GM18867 (cell line): Measurements from ENCODE around the gene SLC26A8.
A peak's percentile ranks its signal among the peaks of the same experiment; 100 is the strongest.
"Not testable (repeated sequence)": the region's sequence is repeated elsewhere in the genome, so short reads cannot be mapped to it uniquely, and the experiment has no call there.

Experiments
- ATAC-seq: cut with Tn5 transposase; IDR thresholded peaks from one replicate; pipeline ENCODE4 v1.9.1; 2021; ENCODE audit warnings: mild to moderate bottlenecking, moderate library complexity; ENCODE audit not compliant: unreplicated experiment

Gene SLC26A8

DNA sequence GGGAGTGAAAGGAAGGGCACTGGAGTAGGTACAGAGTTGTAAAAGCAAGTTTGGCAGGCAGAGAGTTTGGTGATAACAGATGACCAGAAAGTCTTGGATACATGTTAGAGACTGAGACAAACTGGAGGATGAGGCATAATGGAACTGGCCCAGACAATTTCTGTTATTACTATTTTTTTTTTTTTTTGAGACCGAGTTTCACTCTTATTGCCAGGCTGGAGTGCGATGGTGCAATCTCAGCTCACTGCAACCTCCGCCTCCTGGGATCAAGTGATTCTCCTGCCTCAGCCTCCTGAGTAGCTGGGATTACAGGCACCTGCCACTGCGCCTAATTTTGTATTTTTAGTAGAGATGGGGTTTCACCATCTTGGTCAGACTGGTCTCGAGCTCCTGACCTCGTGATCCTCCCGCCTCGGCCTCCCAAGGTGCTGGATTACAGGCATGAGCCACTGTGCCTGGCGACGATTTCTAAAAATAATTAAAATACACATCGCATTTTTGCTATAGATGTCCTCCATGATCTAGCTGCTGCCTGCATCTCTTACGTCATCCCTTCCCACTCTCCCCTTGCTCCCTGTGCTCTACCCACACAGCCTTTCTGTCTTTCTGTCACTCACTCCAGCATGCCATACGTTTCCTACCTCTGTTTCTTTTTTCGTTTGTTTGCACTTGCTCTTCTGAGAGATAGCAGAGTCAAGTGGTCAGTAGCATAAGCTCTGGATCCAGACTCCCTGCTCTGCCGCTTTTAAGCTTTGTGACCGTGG is 26.7 kb upstream of the SLC26A8 start:
- no peak for ATAC-seq

DNA sequence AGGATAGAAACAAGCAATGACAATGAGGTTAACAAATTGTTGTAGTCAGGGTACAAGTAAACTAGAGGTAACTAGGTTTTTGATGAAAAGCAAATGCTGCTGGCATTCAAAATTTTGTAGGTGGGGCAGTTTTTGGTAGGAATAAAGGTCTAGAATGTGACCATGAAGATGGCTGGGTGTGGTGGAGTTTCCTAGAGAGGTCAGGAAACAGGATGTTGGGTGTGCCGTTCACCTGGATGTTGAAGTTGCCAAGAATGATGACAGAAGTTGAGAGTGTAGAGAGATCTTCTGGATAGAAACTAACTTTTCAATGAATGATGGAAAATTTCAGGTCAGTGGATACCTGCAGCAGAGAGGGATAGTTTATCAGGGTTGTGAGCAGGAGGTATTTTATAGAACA is 25.9 kb upstream of the SLC26A8 start:
- ATAC-seq = no peak

DNA sequence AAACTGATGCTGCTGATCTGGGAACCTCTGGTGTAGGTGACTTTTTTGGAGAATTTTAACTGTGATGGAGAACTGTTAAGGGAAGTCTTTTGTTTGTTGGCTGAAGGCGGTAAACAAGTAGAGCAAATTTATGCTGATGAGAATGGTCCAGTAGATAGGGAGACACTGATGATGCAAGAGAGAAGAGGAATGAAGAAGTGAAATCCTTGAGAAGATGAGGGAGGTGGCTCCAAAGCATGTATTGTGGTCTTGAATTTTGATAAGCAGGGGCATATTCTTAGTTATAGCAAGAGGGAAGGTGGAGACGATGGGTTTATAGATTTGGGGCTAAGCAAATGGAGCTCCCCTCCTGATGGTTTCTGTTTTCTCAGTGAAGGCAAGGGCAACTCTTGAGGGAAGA is 25.1 kb upstream of the SLC26A8 start:
- ATAC-seq = no peak

DNA sequence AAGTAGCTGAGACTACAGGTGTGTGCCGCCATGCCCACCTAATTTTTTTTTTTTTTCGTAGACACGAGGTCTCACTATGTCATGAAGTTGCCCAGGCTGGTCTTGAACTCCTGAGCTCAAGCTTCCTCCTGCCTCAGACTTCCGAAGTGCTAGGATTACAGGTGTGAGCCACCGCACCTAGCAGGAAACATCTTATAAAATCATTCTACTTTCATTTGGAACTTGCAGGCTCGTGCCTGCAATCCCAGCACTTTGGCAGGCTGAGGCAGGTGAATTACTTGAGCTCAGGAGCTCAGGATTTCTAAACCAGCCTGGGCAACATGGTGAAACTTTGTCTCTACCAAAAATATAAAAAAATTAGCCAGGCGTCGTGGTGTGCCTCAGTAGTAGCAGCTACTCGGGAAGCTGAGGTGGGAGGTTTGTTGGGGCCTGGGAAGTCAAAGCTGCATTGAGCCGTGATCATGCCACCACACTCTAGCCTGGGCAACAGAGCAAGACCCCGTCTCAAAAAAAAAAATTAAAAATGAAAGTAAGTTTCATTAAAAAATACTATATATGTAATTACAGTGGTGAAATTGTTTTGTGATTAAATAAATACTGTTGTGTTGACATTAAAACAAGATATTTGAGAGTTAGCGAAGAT is 18.3 kb upstream of the SLC26A8 start:
- no peak for ATAC-seq

DNA sequence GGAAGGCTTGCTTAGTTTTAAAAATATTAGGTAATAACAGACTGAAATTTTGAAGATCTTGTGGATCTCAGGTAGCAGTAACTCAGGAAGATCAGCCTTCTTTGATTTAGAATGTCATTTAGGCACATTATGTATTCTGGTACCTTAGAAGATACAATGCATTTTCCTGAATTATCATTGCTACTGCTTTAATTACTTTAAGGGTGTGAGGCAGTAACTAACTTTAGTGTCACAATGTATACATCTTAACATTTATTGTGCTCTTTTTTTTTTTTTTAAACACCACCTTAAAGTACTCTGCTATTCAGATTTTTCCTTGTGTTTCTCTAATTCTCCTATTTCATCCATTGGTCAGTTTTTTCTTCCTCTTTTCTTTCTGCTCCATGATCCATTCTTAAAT is 16.5 kb upstream of the SLC26A8 start:
- no peak for ATAC-seq

DNA sequence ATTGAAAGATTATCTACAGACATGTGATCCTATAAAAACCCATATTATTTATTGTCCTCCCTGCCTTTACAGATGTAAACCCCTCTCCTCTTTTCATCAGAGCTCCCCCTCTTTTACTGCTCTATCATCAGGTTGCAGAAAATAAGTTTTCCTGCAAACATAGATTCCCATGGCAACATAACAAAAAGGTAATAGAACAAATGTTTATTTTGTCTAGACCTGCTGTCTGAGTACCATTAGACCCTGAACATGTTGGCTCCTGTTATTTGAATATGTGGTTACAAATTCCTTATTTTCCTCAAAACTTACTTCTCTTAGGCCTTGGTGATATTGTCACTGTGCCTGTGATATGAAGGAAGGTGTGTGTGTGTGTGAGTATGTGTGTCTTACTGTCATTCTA is 14.7 kb upstream of the SLC26A8 start:
- ATAC-seq = no peak

DNA sequence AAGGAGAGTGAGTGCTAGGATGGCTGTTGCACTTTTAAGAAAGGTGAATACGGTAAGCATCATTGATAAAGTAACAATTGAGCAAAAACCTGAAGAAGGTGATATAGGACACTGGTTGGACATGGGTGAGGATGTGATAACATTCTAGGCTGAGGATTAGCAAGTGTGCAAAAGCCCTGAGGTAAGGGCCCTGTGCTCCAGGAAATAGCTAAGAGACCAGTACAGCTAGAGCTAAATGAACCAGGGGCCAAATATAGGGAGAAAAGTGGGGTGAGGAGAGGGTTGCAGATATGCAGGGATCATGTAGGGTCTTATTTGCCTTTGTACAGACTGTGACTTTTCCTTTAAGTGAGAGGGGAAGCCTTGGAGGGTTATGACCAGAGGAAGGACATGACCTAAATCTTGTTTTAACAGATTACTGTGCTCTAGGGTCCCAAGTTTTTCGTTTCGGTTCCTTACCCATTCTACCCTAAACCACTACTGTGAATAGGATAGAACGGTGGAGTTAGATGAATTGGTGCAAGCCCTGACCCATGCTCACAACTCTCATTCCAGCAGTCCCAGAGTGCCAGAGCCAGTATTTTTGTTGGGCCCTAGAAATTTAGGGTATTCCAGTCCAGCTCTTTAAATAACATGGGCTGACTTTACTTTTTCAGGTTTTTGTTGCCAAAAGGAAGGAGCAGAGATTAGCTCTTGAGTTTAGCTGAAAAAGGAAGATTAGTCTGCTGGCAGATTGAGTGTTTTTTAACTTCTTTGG is 13.9 kb upstream of the SLC26A8 start:
- ATAC-seq = no peak

DNA sequence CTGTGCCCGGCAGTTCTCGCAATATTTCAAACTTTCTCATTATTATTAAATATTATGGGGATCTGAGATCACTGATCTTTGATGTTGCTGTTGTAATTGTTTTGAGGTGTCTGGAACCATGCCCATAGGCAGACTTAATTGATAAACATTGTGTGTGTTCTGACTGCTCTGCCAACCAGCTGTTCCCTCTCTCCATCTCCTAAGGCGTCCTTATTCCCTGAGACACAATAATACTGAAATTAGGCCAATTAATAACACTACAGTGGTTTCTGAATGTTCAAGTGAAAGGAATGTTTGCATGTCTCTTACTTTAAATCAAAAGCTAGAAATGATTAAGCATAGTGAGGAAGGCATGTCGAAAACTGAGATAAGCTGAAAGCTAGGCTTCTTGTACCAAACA is 10.8 kb upstream of the SLC26A8 start:
- no peak for ATAC-seq

DNA sequence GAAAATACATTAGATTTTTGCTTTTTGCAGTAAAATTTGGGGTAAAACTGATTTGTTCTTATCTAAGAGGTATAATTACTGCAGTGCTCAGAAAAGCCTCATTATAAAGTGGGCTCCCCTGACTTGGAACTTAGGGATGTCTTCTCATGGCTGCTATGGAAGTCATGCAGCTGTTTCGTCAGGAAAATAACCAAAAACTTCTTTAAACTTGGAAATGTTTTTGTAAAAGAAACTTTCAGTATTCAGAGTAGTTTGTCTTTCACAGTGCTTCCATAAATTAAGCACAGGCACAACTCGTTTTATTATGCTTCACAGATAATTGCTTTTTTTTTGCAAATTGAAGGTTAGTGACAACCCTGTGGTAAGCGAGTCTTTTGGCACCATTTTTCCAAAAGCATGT is 10.0 kb upstream of the SLC26A8 start:
- ATAC-seq = no peak

DNA sequence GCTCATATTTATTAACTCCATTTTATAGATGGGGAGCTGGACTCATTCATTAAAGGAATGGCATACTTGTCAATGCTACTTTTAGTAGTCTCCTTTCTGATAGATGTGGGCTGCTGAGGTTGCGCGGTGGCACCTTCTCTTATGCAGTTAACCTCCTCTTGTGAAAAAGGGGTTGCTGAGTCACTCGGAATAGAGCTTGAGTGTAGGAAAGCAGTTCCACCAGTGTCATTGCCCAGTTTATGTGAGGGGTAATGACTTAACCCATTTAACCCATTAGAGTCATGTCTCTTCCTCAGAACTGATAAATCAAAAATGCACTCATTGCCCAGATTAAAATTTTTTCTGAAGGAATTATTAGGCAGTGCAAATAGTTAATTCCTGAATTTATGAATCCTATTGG is 9.5 kb upstream of the SLC26A8 start:
- no peak for ATAC-seq

DNA sequence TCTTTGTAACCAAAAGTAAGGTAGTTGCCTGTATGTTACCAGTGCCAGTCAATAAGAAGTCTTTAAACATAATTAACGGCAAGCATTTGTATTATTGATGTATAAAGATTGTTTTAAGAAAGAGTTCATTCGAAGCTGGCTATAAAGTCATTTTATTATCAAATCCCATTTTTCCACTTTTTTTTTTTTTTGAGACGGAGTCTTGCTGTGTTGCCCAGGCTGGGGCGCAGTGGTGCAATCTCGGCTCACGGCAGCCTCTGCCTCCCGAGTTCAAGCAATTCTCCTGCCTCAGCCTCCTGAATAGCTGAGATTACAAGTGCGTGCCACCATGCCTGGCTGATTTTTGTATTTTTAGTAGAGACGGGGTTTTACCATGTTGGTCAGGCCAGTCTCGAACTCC is 8.7 kb upstream of the SLC26A8 start:
- not testable (repeated sequence) for ATAC-seq

DNA sequence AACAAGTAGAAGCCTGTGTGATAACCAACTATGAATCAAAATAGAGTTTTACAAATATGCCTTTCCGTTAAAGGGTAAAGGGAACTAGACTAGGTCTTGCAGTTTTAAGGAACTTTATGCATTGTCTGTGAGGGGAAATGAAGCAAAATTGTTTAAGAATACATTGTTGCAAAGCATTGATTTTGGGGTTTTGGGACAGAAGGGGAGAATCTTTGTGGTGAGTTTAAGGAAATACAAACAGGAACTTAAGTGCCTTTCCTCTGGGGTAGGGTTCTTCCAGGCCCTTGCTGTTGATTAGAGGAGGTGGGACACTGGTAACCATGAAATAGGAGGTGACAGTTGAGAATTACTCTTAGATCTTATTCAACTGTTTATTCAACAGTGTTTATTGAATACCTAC is 7.8 kb upstream of the SLC26A8 start:
- no peak for ATAC-seq

DNA sequence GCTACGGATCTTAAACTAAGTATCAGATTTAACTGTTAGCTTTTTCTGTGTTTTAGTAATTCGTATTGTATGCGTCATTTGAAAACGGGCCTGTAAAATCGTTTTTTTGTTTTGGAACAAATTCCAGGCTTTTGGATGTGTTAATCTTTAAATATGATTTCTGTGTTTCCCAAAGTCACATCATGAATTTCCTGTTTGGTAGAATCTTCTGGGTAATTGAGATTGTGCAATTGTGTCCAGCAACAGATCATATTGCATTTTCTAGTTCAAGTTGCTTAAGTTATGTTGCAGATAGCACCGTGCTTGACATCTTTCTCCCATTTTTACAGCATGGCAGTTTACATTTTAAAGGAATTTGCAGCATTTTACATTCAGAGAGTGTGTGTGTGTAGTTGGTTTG is 5.0 kb upstream of the SLC26A8 start:
- no peak for ATAC-seq

DNA sequence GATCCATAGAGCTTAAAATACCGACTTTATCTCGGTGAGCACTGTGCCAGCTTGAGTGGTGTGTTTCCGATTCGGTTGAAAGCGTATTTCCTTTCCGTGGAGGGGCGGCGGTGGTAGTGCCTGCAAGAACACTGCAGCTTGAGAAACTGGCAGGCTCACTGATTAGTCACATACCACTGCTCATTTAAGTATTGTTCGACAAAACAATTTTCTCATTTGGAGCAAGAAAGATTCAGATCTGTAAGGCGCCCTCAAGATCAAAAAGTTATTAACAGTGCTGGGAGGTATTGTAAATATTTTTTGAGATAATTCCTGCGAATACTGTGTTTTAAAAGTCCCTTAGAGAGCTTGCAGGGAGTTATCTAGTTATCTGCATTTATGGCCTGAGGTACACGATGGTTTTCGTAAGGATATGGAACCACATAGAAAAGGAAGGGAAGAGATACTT is 4.5 kb upstream of the SLC26A8 start:
- peak; percentile 24 for ATAC-seq

DNA sequence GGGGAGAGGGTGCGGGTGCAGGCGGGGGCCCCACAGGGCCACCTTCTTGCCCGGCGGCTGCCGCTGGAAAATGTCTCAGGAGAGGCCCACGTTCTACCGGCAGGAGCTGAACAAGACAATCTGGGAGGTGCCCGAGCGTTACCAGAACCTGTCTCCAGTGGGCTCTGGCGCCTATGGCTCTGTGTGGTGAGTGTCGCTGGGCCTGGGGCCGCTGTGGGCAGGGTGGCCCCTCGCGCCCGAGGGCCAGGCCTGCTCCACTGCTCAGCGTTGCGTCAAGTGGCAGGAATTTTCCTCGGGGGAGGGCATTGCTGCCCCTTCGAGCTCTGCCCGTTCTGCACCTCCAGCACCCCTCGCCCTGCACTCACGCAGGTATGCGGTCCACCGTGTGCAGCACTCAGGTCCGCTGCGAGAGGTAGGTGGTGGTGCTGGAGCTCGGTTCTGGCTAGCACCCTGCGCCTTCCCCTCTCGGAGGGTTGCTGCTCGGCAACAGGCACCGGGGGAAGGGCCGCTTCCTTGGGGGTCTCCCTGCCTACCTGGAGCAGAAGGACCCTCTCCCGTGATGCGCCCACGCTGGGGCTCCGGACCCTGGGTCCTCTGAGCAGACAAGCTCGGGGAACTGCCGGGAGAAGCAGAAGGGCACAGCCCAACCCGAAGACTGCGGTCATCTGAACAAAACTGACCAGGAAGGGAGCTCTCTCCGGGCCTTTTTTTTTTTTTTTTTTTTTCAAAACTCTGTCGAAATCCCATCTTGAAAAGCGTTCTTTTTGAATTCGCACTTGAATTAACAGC is 3.8 kb upstream of the SLC26A8 start:
- peak; percentile 26 for ATAC-seq

DNA sequence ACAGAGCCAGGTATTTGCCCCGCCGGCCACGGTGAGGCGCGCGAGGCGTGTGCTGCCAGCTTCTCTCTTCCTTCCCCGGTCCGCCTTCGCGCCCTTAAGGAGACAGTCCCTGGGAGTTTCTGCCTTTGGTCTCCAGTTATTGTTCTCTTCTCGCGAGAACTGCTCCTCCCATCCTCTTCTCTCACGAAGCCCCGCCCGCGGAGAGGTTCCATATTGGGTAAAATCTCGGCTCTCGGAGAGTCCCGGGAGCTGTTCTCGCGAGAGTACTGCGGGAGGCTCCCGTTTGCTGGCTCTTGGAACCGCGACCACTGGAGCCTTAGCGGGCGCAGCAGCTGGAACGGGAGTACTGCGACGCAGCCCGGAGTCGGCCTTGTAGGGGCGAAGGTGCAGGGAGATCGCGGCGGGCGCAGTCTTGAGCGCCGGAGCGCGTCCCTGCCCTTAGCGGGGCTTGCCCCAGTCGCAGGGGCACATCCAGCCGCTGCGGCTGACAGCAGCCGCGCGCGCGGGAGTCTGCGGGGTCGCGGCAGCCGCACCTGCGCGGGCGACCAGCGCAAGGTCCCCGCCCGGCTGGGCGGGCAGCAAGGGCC is 3.2 kb upstream of the SLC26A8 start, which contains the start of gene MAPK14:
MAPK14 (plus strand) TSS at position 308 of the 587 bp plus-strand sequence. CDS start 350 bp downstream, outside the sequence.
- peak; percentile 88 for ATAC-seq

DNA sequence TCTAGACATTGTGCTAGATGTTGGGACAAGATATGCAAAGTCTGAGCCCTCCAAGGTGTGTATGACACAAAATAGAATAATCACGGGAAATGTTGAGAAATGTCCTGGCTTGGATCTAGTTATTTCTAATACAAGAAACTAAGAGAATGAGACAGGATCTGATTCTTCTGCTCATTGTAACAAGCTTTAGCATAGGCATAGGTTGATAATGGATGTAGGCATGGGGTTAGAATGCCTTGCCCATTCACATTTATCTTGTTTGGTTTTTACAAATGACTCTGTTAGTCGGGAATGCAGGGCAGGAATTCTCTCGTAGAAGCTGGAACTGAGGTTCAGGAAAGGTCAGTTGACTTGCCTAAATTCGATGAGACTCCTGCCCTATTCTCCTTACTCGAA is 1.5 kb upstream of the SLC26A8 start:
- no peak for ATAC-seq

DNA sequence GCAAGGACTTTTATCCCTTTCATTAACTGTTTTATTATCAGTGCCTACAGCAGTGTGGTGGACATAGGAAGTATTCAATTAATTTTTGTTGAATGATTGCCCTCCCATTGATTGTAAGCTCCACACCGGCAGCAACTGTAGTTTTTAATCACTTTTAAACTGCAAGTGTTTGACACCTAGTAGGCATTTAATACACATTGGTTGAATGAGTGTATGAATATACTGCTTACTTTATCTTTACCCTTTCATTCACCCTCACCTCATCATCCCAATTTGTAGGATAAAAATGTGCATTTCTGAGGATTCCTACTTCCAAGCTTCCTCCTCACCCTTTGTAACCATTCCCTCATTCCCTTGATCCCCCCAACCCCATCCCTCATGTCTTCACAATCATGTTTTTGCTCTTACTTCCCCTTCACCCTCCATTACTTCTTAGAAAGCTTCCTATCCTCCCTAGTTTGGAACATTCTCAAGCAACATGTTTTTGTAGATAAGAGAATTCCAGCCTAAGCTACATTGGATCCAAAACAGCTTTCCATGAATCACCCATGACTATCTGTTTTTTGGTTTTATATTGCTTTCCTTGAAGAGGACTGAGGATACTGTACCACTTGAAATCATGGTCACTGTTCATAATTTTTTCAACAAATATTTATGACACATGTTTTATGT is 955 bp upstream of the SLC26A8 start:
- ATAC-seq = no peak

DNA sequence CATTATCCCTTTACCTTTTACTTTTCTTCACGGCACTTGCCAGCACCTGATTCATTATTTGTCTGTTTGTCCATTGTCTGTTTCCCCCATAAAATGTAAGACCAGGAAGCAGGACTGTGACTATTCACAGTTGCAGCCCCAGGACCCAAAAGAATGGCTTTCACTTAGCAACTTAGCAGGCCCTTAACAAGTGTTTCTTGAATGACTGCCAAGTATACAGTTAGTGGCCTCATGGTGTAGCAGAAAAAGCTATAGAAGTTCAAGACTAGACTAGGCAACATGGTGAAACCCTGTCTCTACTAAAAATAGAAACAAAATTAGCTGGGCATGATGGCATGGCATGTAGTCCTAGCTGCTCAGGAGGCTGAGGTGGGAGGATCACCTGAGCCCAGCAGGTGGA is 4.3 kb downstream of the SLC26A8 start:
- ATAC-seq = no peak

DNA sequence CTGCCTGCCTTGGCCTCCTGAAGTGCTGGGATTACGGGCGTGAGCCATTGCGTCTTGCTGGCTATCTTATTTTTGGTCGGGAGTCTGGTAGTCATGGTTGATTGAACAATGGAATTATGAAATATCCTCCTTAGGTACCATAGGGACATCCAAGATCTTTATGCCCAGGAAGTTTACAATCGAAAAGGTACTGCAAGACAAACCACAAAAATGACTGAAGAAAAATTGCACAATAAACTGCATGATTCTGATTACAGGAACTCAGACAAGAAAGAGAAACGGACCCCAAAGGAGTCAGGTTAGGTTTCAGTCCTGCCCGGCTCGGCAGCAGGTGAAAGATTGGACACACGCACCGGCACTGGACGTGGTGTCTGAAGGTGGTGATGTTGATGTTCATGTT is 5.3 kb downstream of the SLC26A8 start:
- ATAC-seq = no peak
